ENCODE data around the gene TOLLIP.
"Not testable (repeated sequence)": the region's sequence is repeated elsewhere in the genome, so short reads cannot be mapped to it uniquely, and the experiment has no call there.

Gene TOLLIP

GRCh38 chr11:1343391-1344055, 34.1 kb upstream of the TOLLIP start:
- no peak for DNase-seq (ENCODE audit: low read depth)

GRCh38 chr11:1342946-1343345, 33.5 kb upstream of the TOLLIP start:
- no peak for DNase-seq (ENCODE audit: low read depth)

GRCh38 chr11:1341928-1342524, 32.6 kb upstream of the TOLLIP start:
- no peak for DNase-seq (ENCODE audit: low read depth)

- DNase-seq (ENCODE audit: low read depth) = not testable (repeated sequence)
These were observed 31.8 kb upstream of the TOLLIP start for GRCh38 chr11:1341226-1341625.

DNA sequence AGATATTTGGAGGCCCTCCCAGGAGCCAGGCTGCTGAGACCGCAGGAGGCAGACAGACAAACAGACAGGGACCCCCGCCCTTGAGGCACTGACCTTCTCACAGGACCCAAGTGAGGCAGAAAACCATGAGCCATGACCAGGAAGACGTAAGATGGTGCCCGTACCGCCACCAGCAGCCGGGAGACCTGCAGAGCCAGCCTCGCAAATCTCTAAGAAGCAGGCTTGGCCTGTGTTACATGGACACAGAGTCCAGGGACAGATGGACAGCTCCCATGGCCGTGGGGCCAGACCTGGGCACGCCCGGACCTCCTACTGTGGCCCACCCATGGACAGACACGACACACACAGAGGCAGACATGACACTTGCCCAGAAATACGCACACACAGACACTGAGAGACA, 30.7 kb upstream of the TOLLIP start:
- DNase-seq (ENCODE audit: low read depth) = no peak

GRCh38 chr11:1339066-1339675, 29.7 kb upstream of the TOLLIP start:
- no peak for DNase-seq (ENCODE audit: low read depth)

GRCh38 chr11:1338201-1339065, 29.0 kb upstream of the TOLLIP start:
- no peak for DNase-seq (ENCODE audit: low read depth)

DNA sequence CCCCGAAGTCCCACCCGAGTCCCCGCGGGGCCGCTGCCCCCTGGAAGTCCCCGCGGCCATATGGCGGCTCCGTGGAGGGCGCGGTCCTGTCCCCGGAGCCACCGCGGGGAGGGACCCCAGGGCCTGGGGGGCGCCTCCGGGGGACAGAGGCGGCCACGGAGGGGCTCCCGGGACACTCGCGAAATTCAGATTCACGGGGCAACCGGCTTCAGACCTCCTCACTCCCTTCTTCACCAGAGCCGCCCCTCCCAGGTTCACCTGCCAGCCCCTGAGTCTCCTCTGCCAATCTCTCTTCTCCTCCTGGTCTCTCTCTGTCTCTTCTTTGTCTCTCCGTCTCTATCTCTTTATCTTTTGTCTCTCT, 28.2 kb upstream of the TOLLIP start:
- no peak for DNase-seq (ENCODE audit: low read depth)

DNA sequence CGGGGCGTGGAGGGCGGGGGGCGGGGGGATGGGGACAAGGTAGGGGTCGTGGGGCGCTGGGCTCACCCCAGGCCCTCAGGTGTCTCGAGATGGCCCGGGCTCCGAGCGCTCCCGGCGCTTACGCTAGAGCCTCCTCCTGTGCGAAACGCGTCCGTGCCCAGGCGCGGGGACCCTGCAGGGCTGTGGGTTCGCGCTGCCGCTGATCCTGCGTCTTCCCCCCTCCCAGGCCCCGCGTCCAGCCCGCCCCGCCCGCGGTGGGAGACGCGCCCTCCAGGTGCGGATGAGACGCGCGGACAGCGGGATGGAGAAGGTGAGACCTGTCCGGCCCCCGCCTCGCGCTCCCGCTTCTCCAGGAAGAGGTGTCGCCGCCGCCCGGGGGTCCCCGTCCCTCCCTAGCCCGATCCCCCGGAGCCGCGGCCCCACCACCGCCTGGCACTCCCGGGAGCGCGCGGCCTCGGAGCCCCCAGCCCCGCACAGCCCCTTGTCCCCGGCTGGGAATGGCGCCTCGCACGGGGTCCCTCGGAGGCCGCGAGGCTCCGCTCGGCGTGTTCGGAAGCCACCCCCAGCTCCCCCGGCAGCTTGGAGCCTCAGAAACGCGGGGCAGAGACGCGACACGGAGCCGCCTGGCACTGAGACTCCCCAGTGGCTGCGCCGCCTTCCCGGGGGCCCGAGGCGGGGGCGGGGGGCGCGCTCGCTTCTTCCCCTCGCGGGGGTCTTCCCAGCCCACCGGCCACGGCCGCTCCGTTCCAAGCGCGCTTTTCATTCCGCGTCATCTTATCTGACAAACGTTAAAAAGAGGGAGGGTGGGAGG, 27.6 kb upstream of the TOLLIP start:
- no peak for DNase-seq (ENCODE audit: low read depth)

- DNase-seq (ENCODE audit: low read depth) = no peak
These were observed 26.7 kb upstream of the TOLLIP start for GRCh38 chr11:1335811-1336761.

- DNase-seq (ENCODE audit: low read depth) = no peak
These were observed 25.9 kb upstream of the TOLLIP start for GRCh38 chr11:1335264-1335810.

GRCh38 chr11:1333860-1334259, 24.4 kb upstream of the TOLLIP start:
- DNase-seq (ENCODE audit: low read depth) = no peak

DNA sequence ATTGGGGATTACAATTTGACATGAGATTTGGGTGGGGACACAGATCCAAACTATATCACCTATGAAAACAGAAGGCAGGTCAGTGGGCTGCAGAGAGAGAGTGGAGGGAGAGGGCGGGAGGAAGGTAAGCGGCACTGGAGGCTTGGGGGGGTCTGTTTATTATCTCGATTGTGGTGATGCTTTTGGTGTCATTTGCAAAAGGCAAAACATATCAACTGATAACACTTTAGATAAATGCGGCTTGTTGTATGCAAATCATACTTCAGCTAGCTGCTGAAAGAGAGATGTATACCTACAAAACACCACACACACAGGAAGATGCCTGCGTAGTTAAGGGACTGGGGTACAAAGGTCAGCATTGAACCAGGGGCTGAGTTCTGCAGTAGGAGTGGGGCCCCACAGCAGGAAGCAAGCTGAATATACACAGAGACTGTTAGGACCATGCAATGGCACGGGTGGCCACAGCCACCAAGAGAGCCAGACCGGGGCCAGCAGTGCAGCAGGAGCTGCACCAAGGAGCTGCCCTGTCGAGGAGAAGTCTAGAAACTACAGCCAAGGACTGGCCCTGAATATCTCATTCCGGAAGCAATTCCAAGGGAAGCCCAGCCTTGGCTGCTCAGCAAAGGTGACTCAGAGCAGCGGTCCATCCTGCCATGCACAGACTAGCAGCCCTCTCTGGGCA, 23.8 kb upstream of the TOLLIP start:
- DNase-seq (ENCODE audit: low read depth) = no peak

- no peak for DNase-seq (ENCODE audit: low read depth)
These were observed 21.0 kb upstream of the TOLLIP start for GRCh38 chr11:1330473-1330872.

- DNase-seq (ENCODE audit: low read depth) = no peak
These were observed 17.6 kb upstream of the TOLLIP start for GRCh38 chr11:1327064-1327460.

GRCh38 chr11:1326435-1327063, 17.1 kb upstream of the TOLLIP start:
- no peak for DNase-seq (ENCODE audit: low read depth)

DNA sequence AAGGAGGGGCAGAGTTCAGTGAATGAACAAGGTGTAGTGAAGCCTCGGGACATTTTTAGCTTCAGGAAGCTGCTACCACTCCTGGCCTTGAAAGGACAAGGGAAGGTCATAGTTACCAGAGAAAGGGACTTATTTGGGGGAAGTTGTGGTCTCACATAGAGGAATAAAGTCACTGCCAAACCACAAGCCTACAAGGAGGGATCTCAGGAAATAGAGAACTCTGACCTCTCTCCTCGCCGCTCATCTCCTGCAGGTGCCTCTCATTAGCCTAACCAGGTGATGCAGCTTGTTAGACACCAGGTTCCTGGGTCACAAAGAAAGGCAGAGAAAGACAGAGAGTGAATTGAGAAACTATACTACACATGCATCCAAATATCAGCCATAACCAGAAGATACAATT, 14.3 kb upstream of the TOLLIP start:
- no peak for DNase-seq (ENCODE audit: low read depth)

- no peak for DNase-seq (ENCODE audit: low read depth)
These were observed 8.6 kb upstream of the TOLLIP start for GRCh38 chr11:1317993-1318392.

- DNase-seq (ENCODE audit: low read depth) = no peak
These were observed 8.0 kb upstream of the TOLLIP start for GRCh38 chr11:1317432-1317831.
